HG03342 (cell line): ENCODE measurements around the gene GTPBP1.

Experiments
- ATAC-seq: cut with Tn5 transposase; IDR thresholded peaks from one replicate; pipeline ENCODE4 v1.9.1; 2021; ENCODE audit warnings: mild to moderate bottlenecking, moderate library complexity; ENCODE audit not compliant: unreplicated experiment

The GTPBP1 gene

GRCh38 chr22:38724926-38725571 lies 19.3 kb downstream of the GTPBP1 start:
- ATAC-seq: no peak

GRCh38 chr22:38725900-38726655 lies 20.3 kb downstream of the GTPBP1 start:
- ATAC-seq: no peak

- ATAC-seq: no peak
Observed at GRCh38 chr22:38727123-38727522, 21.4 kb downstream of the GTPBP1 start.

- no peak for ATAC-seq
Observed at GRCh38 chr22:38727530-38728451, 22.0 kb downstream of the GTPBP1 start.

- no peak for ATAC-seq
Observed at GRCh38 chr22:38728871-38729796, 23.4 kb downstream of the GTPBP1 start.

- no peak for ATAC-seq
Observed at GRCh38 chr22:38729946-38730345, 24.2 kb downstream of the GTPBP1 start.

GRCh38 chr22:38730411-38730871 lies 24.7 kb downstream of the GTPBP1 start:
- no peak for ATAC-seq

- no peak for ATAC-seq
Observed at GRCh38 chr22:38731703-38732161, 26.0 kb downstream of the GTPBP1 start.

GRCh38 chr22:38732251-38732815 lies 26.6 kb downstream of the GTPBP1 start:
- ATAC-seq: no peak

GRCh38 chr22:38733329-38733723 lies 27.6 kb downstream of the GTPBP1 start:
- ATAC-seq: no peak

GRCh38 chr22:38733724-38734381 lies 28.1 kb downstream of the GTPBP1 start:
- ATAC-seq: no peak

- ATAC-seq: no peak
Observed at GRCh38 chr22:38734421-38735100, 28.8 kb downstream of the GTPBP1 start.

- no peak for ATAC-seq
Observed at GRCh38 chr22:38735126-38735464, 29.4 kb downstream of the GTPBP1 start.

GRCh38 chr22:38735465-38736256 lies 29.9 kb downstream of the GTPBP1 start:
- ATAC-seq: no peak

- ATAC-seq: no peak
Observed at GRCh38 chr22:38736257-38736570, 30.5 kb downstream of the GTPBP1 start.

GRCh38 chr22:38737302-38738060 lies 31.7 kb downstream of the GTPBP1 start:
- no peak for ATAC-seq

GRCh38 chr22:38738475-38739070 lies 32.8 kb downstream of the GTPBP1 start:
- no peak for ATAC-seq
